Peyer's patch (tissue), 4 donors: ENCODE data around the gene SULF2.

ENCODE experiments used
- CTCF ChIP-seq, 6 experiments: fragments of 450-650 bp in 4 of 6; fragments of 200-600 bp in 2 of 6; sonication (generic) in 1 of 6; IDR thresholded peaks; one replicate each; pipeline ENCODE4 v1.5.1; 2017 to 2019; ENCODE audit warnings: antibody characterized with exemption in 6 of 6, mild to moderate bottlenecking in 3 of 6, moderate library complexity in 1 of 6
- POLR2A ChIP-seq, 2 donors: fragments of 450-650 bp; IDR thresholded peaks; one replicate each; pipeline ENCODE4 v1.5.1; 2017; ENCODE audit warnings: antibody characterized with exemption in 2 of 2, mild to moderate bottlenecking in 2 of 2, moderate library complexity in 2 of 2

- TF ChIP-seq CTCF (IDR thresholded peaks at IDR 0.05) (no peak), POLR2A (IDR thresholded peaks at IDR 0.05) (no peak)
Observed at GRCh38 chr20:47776639-47777038, 8.6 kb downstream of the SULF2 start.
